ENCODE data around the gene KRTAP4-11. TPM values are rescaled to one million over a fixed set of nuclear protein-coding genes. Genes with fewer than 3 reads are reported as not detected.
"Not testable (repeated sequence)": the region's sequence is repeated elsewhere in the genome, so short reads cannot be mapped to it uniquely, and the experiment has no call there.

KRTAP4-11 gene
- polyA plus RNA-seq, 5 donors: 0.13 TPM; not detected in 4

DNA sequence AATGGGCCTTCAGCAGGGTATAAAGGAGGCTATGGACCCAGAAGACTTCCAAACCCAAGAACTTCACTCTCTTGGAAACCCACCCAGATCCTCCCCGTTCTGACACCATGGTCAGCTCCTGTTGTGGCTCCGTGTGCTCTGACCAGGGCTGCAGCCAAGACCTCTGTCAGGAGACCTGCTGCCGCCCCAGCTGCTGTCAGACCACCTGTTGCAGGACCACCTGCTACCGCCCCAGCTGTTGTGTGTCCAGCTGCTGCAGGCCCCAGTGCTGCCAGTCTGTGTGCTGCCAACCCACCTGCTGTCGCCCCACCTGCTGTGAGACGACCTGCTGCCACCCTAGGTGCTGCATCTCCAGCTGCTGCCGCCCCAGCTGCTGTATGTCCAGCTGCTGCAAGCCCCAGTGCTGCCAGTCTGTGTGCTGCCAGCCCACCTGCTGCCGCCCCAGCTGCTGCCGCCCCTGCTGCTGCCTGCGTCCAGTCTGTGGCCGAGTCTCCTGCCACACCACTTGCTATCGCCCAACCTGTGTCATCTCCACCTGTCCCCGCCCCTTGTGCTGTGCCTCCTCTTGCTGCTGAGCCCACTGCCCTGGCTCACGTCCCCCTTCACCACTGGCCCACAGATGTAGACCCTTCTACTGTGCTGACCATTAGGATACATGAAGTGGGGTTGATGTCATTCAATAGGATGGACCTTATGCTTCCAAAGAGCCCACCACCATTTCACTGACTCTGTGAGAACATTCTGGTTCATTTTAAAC is 33.9 kb downstream of the KRTAP4-11 start, which contains the start of gene KRTAP4-7:
TSS of gene KRTAP4-7 (plus strand) at position 51 of the 757 bp plus-strand sequence. CDS start at position 108, 57 bp downstream.
- not testable (repeated sequence) for DNase-seq

GRCh38 chr17:41083427-41083826 is 34.7 kb downstream of the KRTAP4-11 start:
- DNase-seq: not testable (repeated sequence)

- DNase-seq: no peak
Measured at GRCh38 chr17:41082626-41083025, 35.5 kb downstream of the KRTAP4-11 start.

DNA sequence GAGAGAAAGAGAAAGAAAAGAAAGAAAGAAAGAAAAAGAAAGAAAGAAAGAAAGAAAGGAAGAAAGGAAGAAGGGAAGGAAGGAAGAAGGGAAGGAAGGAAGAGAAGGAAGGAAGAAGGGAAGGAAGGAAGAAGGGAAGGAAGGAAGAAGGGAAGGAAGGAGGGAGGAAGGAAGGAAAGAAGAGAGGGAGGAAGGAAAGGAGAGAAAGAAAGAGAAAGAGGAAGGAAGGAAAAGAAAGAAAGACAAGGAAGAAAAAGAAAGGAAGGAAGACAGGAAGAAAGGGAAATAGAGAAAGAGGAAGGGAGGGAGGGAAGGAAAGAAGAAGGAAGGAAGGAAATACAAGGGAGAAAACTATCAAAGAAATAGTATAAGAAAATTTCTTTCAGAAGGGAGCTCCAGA is 41.4 kb downstream of the KRTAP4-11 start:
- DNase-seq: no peak

DNA sequence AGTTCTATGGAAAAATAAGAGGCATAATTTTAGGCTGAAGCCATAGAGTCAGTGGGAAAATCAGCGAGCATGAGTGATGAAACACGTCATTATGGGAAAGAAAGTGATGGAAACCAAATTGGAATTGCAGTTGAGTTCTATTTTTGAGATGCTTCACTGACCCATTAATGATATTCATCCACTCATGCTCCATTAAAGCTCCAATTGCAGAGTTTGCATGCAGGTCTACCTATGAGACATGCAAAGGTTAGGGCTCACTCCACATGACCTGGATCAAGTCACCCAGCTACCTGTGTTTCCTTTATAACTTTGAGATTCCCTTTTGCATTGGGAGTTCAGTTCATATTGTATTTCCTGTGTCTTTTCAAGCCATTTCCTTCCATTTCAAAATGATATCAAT is 44.5 kb downstream of the KRTAP4-11 start:
- no peak for DNase-seq

GRCh38 chr17:41071606-41072360 is 46.4 kb downstream of the KRTAP4-11 start:
- DNase-seq: no peak

DNA sequence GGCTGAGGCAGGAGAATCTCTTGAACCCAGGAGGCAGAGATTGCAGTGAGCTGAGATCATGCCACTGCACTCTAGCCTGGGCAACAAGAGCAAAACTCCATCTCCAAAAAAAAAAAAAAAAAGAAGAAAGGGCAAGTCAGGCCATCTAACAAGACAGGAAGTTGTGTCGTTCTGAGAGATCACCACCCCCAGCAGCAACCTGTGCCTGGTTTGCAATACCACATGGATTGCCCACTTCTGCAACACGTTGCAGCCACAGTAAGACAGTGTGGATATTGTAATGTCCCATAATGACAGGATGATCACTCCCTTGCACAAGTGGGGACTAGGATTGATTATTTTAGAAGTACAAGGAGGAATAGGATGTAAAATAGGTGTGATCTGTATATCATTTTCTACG is 49.1 kb downstream of the KRTAP4-11 start:
- DNase-seq: no peak

DNA sequence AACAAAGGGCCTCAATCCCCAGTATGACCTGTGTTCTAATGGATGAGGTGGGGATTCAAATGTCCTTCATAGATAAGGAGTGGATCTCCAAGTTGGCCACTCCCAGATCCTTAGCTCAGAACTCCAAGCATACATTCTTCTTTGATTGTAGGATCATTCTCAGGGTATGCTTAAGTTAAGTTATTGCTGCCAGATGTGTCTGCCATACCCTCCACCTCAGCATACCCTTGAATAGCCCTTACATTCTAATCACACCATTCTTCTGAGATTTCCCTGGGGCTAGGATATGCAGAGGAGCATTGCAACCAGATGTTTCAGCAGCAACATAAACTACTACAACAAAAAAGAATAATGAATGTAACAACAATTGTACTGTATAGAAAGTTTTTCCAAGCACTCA is 50.9 kb downstream of the KRTAP4-11 start:
- no peak for DNase-seq

Other genes starting within 250 kb of the KRTAP4-11 start
- gene KRT20, start 233.1 kb downstream of the KRTAP4-11 start, polyA plus RNA-seq (ENCODE audit: insufficient read depth in 1 of 5, insufficient read length in 5 of 5, low replicate concordance in 1 of 5): not detected
- under 1 TPM in 3 of 5 donors, not detected in 2; 0.18 to 0.35 (median 0.21) TPM for gene KRT23, start 180.7 kb downstream of the KRTAP4-11 start, polyA plus RNA-seq (ENCODE audit: insufficient read depth in 1 of 5, insufficient read length in 5 of 5, low replicate concordance in 1 of 5)
- gene KRT39, start 151.4 kb downstream of the KRTAP4-11 start, polyA plus RNA-seq (ENCODE audit: insufficient read depth in 1 of 5, insufficient read length in 5 of 5, low replicate concordance in 1 of 5): under 1 TPM in 1 of 5 donors, not detected in 4; 0.35 TPM
- gene KRT40, start 134.0 kb downstream of the KRTAP4-11 start, polyA plus RNA-seq (ENCODE audit: insufficient read depth in 1 of 5, insufficient read length in 5 of 5, low replicate concordance in 1 of 5): under 1 TPM in 2 of 5 donors, not detected in 3; 0.06 to 0.70 TPM
- gene KRTAP3-3, start 124.2 kb downstream of the KRTAP4-11 start, polyA plus RNA-seq (ENCODE audit: insufficient read depth in 1 of 5, insufficient read length in 5 of 5, low replicate concordance in 1 of 5): not detected
- not detected for gene KRTAP3-2, start 118.5 kb downstream of the KRTAP4-11 start, polyA plus RNA-seq (ENCODE audit: insufficient read depth in 1 of 5, insufficient read length in 5 of 5, low replicate concordance in 1 of 5)
- not detected for gene KRTAP3-1, start 109.2 kb downstream of the KRTAP4-11 start, polyA plus RNA-seq (ENCODE audit: insufficient read depth in 1 of 5, insufficient read length in 5 of 5, low replicate concordance in 1 of 5)
- not detected for gene KRTAP1-5, start 91.2 kb downstream of the KRTAP4-11 start, polyA plus RNA-seq (ENCODE audit: insufficient read depth in 1 of 5, insufficient read length in 5 of 5, low replicate concordance in 1 of 5)
- gene KRTAP1-4, start 88.2 kb downstream of the KRTAP4-11 start, polyA plus RNA-seq (ENCODE audit: insufficient read depth in 1 of 5, insufficient read length in 5 of 5, low replicate concordance in 1 of 5): not detected
- not detected for gene KRTAP1-3, start 83.5 kb downstream of the KRTAP4-11 start, polyA plus RNA-seq (ENCODE audit: insufficient read depth in 1 of 5, insufficient read length in 5 of 5, low replicate concordance in 1 of 5)
- not detected for gene KRTAP1-1, start 76.9 kb downstream of the KRTAP4-11 start, polyA plus RNA-seq (ENCODE audit: insufficient read depth in 1 of 5, insufficient read length in 5 of 5, low replicate concordance in 1 of 5)
- not detected for gene KRTAP2-1, start 71.1 kb downstream of the KRTAP4-11 start, polyA plus RNA-seq (ENCODE audit: insufficient read depth in 1 of 5, insufficient read length in 5 of 5, low replicate concordance in 1 of 5)
- gene KRTAP2-2, start 63.1 kb downstream of the KRTAP4-11 start, polyA plus RNA-seq (ENCODE audit: insufficient read depth in 1 of 5, insufficient read length in 5 of 5, low replicate concordance in 1 of 5): not detected
- gene KRTAP2-3, start 58.3 kb downstream of the KRTAP4-11 start, polyA plus RNA-seq (ENCODE audit: insufficient read depth in 1 of 5, insufficient read length in 5 of 5, low replicate concordance in 1 of 5): not detected
- gene KRTAP2-4, start 52.5 kb downstream of the KRTAP4-11 start, polyA plus RNA-seq (ENCODE audit: insufficient read depth in 1 of 5, insufficient read length in 5 of 5, low replicate concordance in 1 of 5): not detected
- gene KRTAP4-7, start 34.2 kb downstream of the KRTAP4-11 start, polyA plus RNA-seq (ENCODE audit: insufficient read depth in 1 of 5, insufficient read length in 5 of 5, low replicate concordance in 1 of 5): not detected
- gene KRTAP4-8, start 20.2 kb downstream of the KRTAP4-11 start, polyA plus RNA-seq (ENCODE audit: insufficient read depth in 1 of 5, insufficient read length in 5 of 5, low replicate concordance in 1 of 5): not detected
- not detected for gene KRTAP4-16, start 16.2 kb downstream of the KRTAP4-11 start, polyA plus RNA-seq (ENCODE audit: insufficient read depth in 1 of 5, insufficient read length in 5 of 5, low replicate concordance in 1 of 5)
- not detected for gene KRTAP4-9, start 13.0 kb downstream of the KRTAP4-11 start, polyA plus RNA-seq (ENCODE audit: insufficient read depth in 1 of 5, insufficient read length in 5 of 5, low replicate concordance in 1 of 5)
- not detected for gene KRTAP4-12, start 5.8 kb upstream of the KRTAP4-11 start, polyA plus RNA-seq (ENCODE audit: insufficient read depth in 1 of 5, insufficient read length in 5 of 5, low replicate concordance in 1 of 5)
- not detected for gene KRTAP4-6, start 22.2 kb upstream of the KRTAP4-11 start, polyA plus RNA-seq (ENCODE audit: insufficient read depth in 1 of 5, insufficient read length in 5 of 5, low replicate concordance in 1 of 5)
- gene KRTAP4-5, start 31.5 kb upstream of the KRTAP4-11 start, polyA plus RNA-seq (ENCODE audit: insufficient read depth in 1 of 5, insufficient read length in 5 of 5, low replicate concordance in 1 of 5): not detected
- not detected for gene KRTAP4-4, start 42.4 kb upstream of the KRTAP4-11 start, polyA plus RNA-seq (ENCODE audit: insufficient read depth in 1 of 5, insufficient read length in 5 of 5, low replicate concordance in 1 of 5)
- not detected for gene KRTAP4-3, start 49.8 kb upstream of the KRTAP4-11 start, polyA plus RNA-seq (ENCODE audit: insufficient read depth in 1 of 5, insufficient read length in 5 of 5, low replicate concordance in 1 of 5)
- not detected for gene KRTAP4-2, start 59.8 kb upstream of the KRTAP4-11 start, polyA plus RNA-seq (ENCODE audit: insufficient read depth in 1 of 5, insufficient read length in 5 of 5, low replicate concordance in 1 of 5)
- not detected for gene KRTAP4-1, start 66.5 kb upstream of the KRTAP4-11 start, polyA plus RNA-seq (ENCODE audit: insufficient read depth in 1 of 5, insufficient read length in 5 of 5, low replicate concordance in 1 of 5)
- not detected for gene KRTAP9-1, start 71.5 kb upstream of the KRTAP4-11 start, polyA plus RNA-seq (ENCODE audit: insufficient read depth in 1 of 5, insufficient read length in 5 of 5, low replicate concordance in 1 of 5)
- gene KRTAP9-2, start 108.3 kb upstream of the KRTAP4-11 start, polyA plus RNA-seq (ENCODE audit: insufficient read depth in 1 of 5, insufficient read length in 5 of 5, low replicate concordance in 1 of 5): not detected
- not detected for gene KRTAP9-3, start 114.1 kb upstream of the KRTAP4-11 start, polyA plus RNA-seq (ENCODE audit: insufficient read depth in 1 of 5, insufficient read length in 5 of 5, low replicate concordance in 1 of 5)
- not detected for gene KRTAP9-8, start 119.6 kb upstream of the KRTAP4-11 start, polyA plus RNA-seq (ENCODE audit: insufficient read depth in 1 of 5, insufficient read length in 5 of 5, low replicate concordance in 1 of 5)
- not detected for gene KRTAP9-4, start 131.3 kb upstream of the KRTAP4-11 start, polyA plus RNA-seq (ENCODE audit: insufficient read depth in 1 of 5, insufficient read length in 5 of 5, low replicate concordance in 1 of 5)
- not detected for gene KRTAP9-9, start 137.0 kb upstream of the KRTAP4-11 start, polyA plus RNA-seq (ENCODE audit: insufficient read depth in 1 of 5, insufficient read length in 5 of 5, low replicate concordance in 1 of 5)
- gene KRTAP9-6, start 147.0 kb upstream of the KRTAP4-11 start, polyA plus RNA-seq (ENCODE audit: insufficient read depth in 1 of 5, insufficient read length in 5 of 5, low replicate concordance in 1 of 5): under 1 TPM; 0.13 to 0.25 (median 0.18) TPM
- gene KRTAP9-7, start 157.3 kb upstream of the KRTAP4-11 start, polyA plus RNA-seq (ENCODE audit: insufficient read depth in 1 of 5, insufficient read length in 5 of 5, low replicate concordance in 1 of 5): not detected
- gene KRTAP29-1, start 184.5 kb upstream of the KRTAP4-11 start, polyA plus RNA-seq (ENCODE audit: insufficient read depth in 1 of 5, insufficient read length in 5 of 5, low replicate concordance in 1 of 5): not detected
- gene KRTAP16-1, start 190.9 kb upstream of the KRTAP4-11 start, polyA plus RNA-seq (ENCODE audit: insufficient read depth in 1 of 5, insufficient read length in 5 of 5, low replicate concordance in 1 of 5): not detected
- gene KRTAP17-1, start 197.3 kb upstream of the KRTAP4-11 start, polyA plus RNA-seq (ENCODE audit: insufficient read depth in 1 of 5, insufficient read length in 5 of 5, low replicate concordance in 1 of 5): not detected
- gene KRT33A, start 232.5 kb upstream of the KRTAP4-11 start, polyA plus RNA-seq (ENCODE audit: insufficient read depth in 1 of 5, insufficient read length in 5 of 5, low replicate concordance in 1 of 5): not detected

Data from right lung (tissue), 5 donors.